HepG2 (cell line): ENCODE results near the gene EIF1AD. TPM values are rescaled to one million over a fixed set of nuclear protein-coding genes. Genes with fewer than 3 reads are reported as not detected.
A peak's percentile ranks its signal among the peaks of the same experiment; 100 is the strongest.

Source experiments
- ATAD3A ChIP-seq: sonication (generic); formaldehyde crosslinking; IDR thresholded peaks from 2 replicates; pipeline ENCODE4 v1.4.0; 2020; ENCODE audit warnings: missing genetic modification reagents
- CENPT ChIP-seq: sonication (generic); formaldehyde crosslinking; IDR thresholded peaks from 2 replicates; pipeline ENCODE4 v1.8.0; 2022; ENCODE audit warnings: low read depth, mild to moderate bottlenecking, moderate library complexity, missing genetic modification reagents
- CREM ChIP-seq, 2 experiments: sonication (generic) in 1 of 2; formaldehyde crosslinking in 1 of 2; IDR thresholded peaks; 2 replicates each; pipeline versions ENCODE4 v1.4.0 to v1.6.1; 2016 to 2020; ENCODE audit warnings: antibody characterized with exemption in 1 of 2, mild to moderate bottlenecking in 1 of 2, missing genetic modification reagents in 1 of 2
- EZH2 ChIP-seq: conservative IDR thresholded peaks from 2 replicates; pipeline ENCODE4 v1.6.1; 2012; ENCODE audit warnings: mild to moderate bottlenecking, low read depth, low read length, moderate library complexity
- FOSL1 ChIP-seq: sonication (generic); formaldehyde crosslinking; IDR thresholded peaks from 2 replicates; pipeline ENCODE4 v1.9.0; 2021; ENCODE audit warnings: missing genetic modification reagents, borderline replicate concordance
- FOXJ3 ChIP-seq: sonication (generic); formaldehyde crosslinking; IDR thresholded peaks from 2 replicates; pipeline ENCODE4 v1.4.0; 2020; ENCODE audit warnings: missing genetic modification reagents, mild to moderate bottlenecking, borderline replicate concordance
- FOXK2 ChIP-seq: fragments of 450-650 bp; IDR thresholded peaks from 2 replicates; pipeline ENCODE4 v1.6.1; 2016
- GTF2F1 ChIP-seq: fragments of 150-350 bp; IDR thresholded peaks from 2 replicates; pipeline ENCODE4 v1.6.1; 2014; ENCODE audit warnings: low read length
- HMG20A ChIP-seq: IDR thresholded peaks from 2 replicates; pipeline ENCODE4 v1.6.1; 2016; ENCODE audit warnings: borderline replicate concordance
- IKZF4 ChIP-seq: sonication (generic); formaldehyde crosslinking; IDR thresholded peaks from 2 replicates; pipeline ENCODE4 v1.5.1; 2020; ENCODE audit warnings: borderline replicate concordance, mild to moderate bottlenecking, low read depth, missing genetic modification reagents; ENCODE audit errors: not compliant biosample characterization
- MAFK ChIP-seq, 2 experiments: IDR thresholded peaks in 1 of 2; conservative IDR thresholded peaks in 1 of 2; 2 replicates each; pipeline ENCODE4 v1.6.1; 2011; ENCODE audit warnings: improper control_type of control experiment in 2 of 2, low read length in 2 of 2
- MED8 ChIP-seq: sonication (generic); formaldehyde crosslinking; IDR thresholded peaks from 2 replicates; pipeline ENCODE4 v1.8.1; 2023; ENCODE audit warnings: mild to moderate bottlenecking, missing genetic modification reagents; ENCODE audit not compliant: insufficient replicate concordance
- NCOA5 ChIP-seq: sonication (generic); formaldehyde crosslinking; IDR thresholded peaks from 2 replicates; pipeline ENCODE4 v1.4.0; 2020; ENCODE audit warnings: missing genetic modification reagents
- PPARG ChIP-seq: conservative IDR thresholded peaks from 2 replicates; pipeline ENCODE4 v1.6.1; 2016; ENCODE audit warnings: missing biosample characterization, missing genetic modification reagents
- RNF2 ChIP-seq: fragments of 450-650 bp; conservative IDR thresholded peaks from 2 replicates; pipeline ENCODE4 v1.6.1; 2016; ENCODE audit warnings: low read depth
- ZFP62 ChIP-seq: sonication (generic); formaldehyde crosslinking; IDR thresholded peaks from 2 replicates; pipeline ENCODE4 v1.4.0; 2020; ENCODE audit warnings: missing genetic modification reagents
- ZNF451 ChIP-seq: sonication (generic); formaldehyde crosslinking; IDR thresholded peaks from 2 replicates; pipeline ENCODE4 v1.5.0; 2020; ENCODE audit warnings: mild to moderate bottlenecking, missing genetic modification reagents
- ZNF768 ChIP-seq: sonication (generic); formaldehyde crosslinking; IDR thresholded peaks from 2 replicates; pipeline ENCODE4 v1.4.0; 2020; ENCODE audit warnings: missing genetic modification reagents
- ZNF879 ChIP-seq: sonication (generic); formaldehyde crosslinking; IDR thresholded peaks from 2 replicates; pipeline ENCODE4 v1.8.1; 2023; ENCODE audit warnings: missing genetic modification reagents
- polyA plus RNA-seq, 8 experiments: library from polyadenylated mRNA; depleted of rRNA in 3 of 8; stranded (reverse) in 7 of 8; unstranded in 1 of 8; fragments of >200 nt; fragmentation: Illumina TruSeq in 4 of 8; extraction: Trizol in 4 of 8; gene quantifications; 2 replicates each; pipeline versions ENCODE4 v1.2.1 to v1.2.3, GENCODE V29; 2011 to 2016; ENCODE audit warnings: low read depth in 4 of 8, missing spikeins in 1 of 8, mixed read lengths in 1 of 8; ENCODE audit not compliant: insufficient read depth in 1 of 8
- total RNA-seq, 5 experiments: library from RNA; depleted of rRNA; stranded (reverse); fragments of >200 nt; fragmentation: Illumina TruSeq; extraction: Trizol; gene quantifications; 2 replicates each; pipeline ENCODE4 v1.2.3, GENCODE V29; 2016; ENCODE audit warnings: low read depth in 1 of 5
- TF ChIP-seq, protein P1 (sequence below): sonication (generic); formaldehyde crosslinking; IDR thresholded peaks from 2 replicates; pipeline ENCODE4 v1.5.0; 2020; ENCODE audit warnings: missing genetic modification reagents
- TF ChIP-seq, protein P2 (sequence below): IDR thresholded peaks from 2 replicates; pipeline ENCODE4 v1.6.1; 2016; ENCODE audit warnings: mild to moderate bottlenecking, missing biosample characterization, missing genetic modification reagents
- TF ChIP-seq, protein P3 (sequence below): sonication (generic); formaldehyde crosslinking; IDR thresholded peaks from 2 replicates; pipeline ENCODE4 v1.5.1; 2020; ENCODE audit warnings: missing genetic modification reagents, mild to moderate bottlenecking, borderline replicate concordance
- TF ChIP-seq, protein P4 (sequence below): sonication (generic); formaldehyde crosslinking; IDR thresholded peaks from 2 replicates; pipeline ENCODE4 v1.5.0; 2020; ENCODE audit warnings: mild to moderate bottlenecking, missing genetic modification reagents

The EIF1AD gene
- total and polyA plus RNA-seq, 2 of the 13 experiments (the other 11 are each of a cell fraction or from before 2014, with no cell fraction given) = 18.2 to 30.8 TPM

DNA sequence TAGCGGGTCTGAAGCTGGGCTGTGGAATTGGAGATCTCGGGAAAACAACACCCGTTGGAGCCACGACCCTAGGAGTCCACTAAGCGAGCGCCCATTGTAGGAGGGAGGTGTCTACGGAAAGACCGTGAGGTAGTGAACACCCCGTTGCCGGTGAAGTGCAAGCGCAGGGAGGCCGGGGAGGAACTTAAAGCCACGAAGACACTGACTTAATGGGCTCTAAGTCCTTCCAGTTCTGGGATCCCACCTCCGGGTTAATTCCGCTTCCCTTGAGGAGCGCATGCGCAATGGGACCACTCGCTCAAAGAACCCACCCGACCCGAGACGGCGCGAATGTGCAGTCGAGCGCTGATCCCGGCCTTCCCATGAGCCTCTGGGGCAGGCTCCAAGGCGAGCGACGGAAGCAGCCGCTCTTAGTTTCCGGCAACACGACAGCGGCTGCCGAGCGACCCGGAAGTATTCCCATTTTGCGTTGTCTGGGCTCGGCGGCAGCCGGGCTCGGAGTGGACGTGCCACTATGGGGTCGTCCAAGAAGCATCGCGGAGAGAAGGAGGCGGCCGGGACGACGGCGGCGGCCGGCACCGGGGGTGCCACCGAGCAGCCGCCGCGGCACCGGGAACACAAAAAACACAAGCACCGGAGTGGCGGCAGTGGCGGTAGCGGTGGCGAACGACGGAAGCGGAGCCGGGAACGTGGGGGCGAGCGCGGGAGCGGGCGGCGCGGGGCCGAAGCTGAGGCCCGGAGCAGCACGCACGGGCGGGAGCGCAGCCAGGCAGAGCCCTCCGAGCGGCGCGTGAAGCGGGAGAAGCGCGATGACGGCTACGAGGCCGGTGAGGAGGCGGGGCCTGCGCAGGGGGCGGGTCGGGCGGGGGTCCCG is 40.5 kb downstream of the EIF1AD start, which contains the start of gene SART1 (continued):
- TF ChIP-seq ATAD3A (CRISPR knock-in tag) (no peak), EZH2 (no peak), HMG20A (no peak), ZNF768 (peak; percentile 91), PPARG (0 out of 2 replicates have a peak, but pooled peaks have one; percentile 26), FOSL1 (no peak), FOXJ3 (CRISPR knock-in tag) (peak; percentile 22; the same call in 1 of the 2 replicates), ZNF879 (CRISPR knock-in tag) (no peak), CREM (IDR thresholded peaks at IDR 0.05) (peak; percentile 90), CREM (CRISPR knock-in tag; IDR thresholded peaks at IDR 0.05) (no peak), ZFP62 (CRISPR knock-in tag) (no peak), MAFK (conservative IDR thresholded peaks at IDR 0.05 in 1 of 2, IDR thresholded peaks at IDR 0.05 in 1 of 2; ENCODE audit: low read length in 2 of 2) (no peak), GTF2F1 (no peak), IKZF4 (CRISPR knock-in tag) (peak; percentile 92), CENPT (CRISPR knock-in tag) (no peak), NCOA5 (no peak), RNF2 (0 out of 2 replicates have a peak, but pooled peaks have one; percentile 24), FOXK2 (peak; percentile 98), ZNF451 (CRISPR knock-in tag) (no peak), MED8 (CRISPR knock-in tag) (peak; percentile 65)
- TF ChIP-seq, protein P1, sequence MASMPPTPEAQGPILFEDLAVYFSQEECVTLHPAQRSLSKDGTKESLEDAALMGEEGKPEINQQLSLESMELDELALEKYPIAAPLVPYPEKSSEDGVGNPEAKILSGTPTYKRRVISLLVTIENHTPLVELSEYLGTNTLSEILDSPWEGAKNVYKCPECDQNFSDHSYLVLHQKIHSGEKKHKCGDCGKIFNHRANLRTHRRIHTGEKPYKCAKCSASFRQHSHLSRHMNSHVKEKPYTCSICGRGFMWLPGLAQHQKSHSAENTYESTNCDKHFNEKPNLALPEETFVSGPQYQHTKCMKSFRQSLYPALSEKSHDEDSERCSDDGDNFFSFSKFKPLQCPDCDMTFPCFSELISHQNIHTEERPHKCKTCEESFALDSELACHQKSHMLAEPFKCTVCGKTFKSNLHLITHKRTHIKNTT (CRISPR knock-in tag) = no peak
- TF ChIP-seq, protein P2, sequence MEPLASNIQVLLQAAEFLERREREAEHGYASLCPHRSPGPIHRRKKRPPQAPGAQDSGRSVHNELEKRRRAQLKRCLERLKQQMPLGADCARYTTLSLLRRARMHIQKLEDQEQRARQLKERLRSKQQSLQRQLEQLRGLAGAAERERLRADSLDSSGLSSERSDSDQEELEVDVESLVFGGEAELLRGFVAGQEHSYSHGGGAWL = peak; percentile 43; the same call in 1 of the 2 replicates
- TF ChIP-seq, protein P3, sequence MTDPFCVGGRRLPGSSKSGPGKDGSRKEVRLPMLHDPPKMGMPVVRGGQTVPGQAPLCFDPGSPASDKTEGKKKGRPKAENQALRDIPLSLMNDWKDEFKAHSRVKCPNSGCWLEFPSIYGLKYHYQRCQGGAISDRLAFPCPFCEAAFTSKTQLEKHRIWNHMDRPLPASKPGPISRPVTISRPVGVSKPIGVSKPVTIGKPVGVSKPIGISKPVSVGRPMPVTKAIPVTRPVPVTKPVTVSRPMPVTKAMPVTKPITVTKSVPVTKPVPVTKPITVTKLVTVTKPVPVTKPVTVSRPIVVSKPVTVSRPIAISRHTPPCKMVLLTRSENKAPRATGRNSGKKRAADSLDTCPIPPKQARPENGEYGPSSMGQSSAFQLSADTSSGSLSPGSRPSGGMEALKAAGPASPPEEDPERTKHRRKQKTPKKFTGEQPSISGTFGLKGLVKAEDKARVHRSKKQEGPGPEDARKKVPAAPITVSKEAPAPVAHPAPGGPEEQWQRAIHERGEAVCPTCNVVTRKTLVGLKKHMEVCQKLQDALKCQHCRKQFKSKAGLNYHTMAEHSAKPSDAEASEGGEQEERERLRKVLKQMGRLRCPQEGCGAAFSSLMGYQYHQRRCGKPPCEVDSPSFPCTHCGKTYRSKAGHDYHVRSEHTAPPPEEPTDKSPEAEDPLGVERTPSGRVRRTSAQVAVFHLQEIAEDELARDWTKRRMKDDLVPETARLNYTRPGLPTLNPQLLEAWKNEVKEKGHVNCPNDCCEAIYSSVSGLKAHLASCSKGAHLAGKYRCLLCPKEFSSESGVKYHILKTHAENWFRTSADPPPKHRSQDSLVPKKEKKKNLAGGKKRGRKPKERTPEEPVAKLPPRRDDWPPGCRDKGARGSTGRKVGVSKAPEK (CRISPR knock-in tag) = no peak
- TF ChIP-seq, protein P4, sequence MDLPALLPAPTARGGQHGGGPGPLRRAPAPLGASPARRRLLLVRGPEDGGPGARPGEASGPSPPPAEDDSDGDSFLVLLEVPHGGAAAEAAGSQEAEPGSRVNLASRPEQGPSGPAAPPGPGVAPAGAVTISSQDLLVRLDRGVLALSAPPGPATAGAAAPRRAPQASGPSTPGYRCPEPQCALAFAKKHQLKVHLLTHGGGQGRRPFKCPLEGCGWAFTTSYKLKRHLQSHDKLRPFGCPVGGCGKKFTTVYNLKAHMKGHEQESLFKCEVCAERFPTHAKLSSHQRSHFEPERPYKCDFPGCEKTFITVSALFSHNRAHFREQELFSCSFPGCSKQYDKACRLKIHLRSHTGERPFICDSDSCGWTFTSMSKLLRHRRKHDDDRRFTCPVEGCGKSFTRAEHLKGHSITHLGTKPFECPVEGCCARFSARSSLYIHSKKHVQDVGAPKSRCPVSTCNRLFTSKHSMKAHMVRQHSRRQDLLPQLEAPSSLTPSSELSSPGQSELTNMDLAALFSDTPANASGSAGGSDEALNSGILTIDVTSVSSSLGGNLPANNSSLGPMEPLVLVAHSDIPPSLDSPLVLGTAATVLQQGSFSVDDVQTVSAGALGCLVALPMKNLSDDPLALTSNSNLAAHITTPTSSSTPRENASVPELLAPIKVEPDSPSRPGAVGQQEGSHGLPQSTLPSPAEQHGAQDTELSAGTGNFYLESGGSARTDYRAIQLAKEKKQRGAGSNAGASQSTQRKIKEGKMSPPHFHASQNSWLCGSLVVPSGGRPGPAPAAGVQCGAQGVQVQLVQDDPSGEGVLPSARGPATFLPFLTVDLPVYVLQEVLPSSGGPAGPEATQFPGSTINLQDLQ = no peak
